MV-4-11 (cell line): ENCODE results near the gene HADHA.

Experiments used
- DNase-seq: peaks from one replicate; lab custom pipeline; 2025; lab: John Stamatoyannopoulos, UW

Gene HADHA

DNA sequence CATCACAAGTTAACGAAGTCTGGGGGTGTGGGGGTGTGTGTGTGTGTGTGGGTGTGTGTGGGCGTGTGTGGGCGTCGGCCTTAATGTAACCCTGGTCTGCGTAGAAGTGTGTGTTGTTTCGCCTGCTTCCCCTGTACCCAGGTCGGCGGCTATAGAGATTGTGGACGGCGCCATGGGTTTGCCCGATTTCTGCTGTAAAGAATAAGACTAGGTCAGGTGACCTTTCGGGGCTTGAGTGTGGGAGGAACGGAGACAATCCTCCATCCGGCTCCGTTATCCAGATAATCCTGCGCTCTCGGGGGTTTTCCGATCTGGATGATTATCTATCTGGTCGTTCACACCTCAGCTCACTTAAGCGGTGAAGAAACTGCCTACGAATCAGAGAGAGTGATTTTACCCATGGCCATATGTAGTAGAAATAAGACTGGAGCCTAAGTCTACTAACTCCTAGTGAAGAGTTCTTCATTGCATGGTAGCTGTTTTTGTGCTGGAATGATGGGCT, 850 bp upstream of the HADHA start:
- peak; percentile 23 for DNase-seq

DNA sequence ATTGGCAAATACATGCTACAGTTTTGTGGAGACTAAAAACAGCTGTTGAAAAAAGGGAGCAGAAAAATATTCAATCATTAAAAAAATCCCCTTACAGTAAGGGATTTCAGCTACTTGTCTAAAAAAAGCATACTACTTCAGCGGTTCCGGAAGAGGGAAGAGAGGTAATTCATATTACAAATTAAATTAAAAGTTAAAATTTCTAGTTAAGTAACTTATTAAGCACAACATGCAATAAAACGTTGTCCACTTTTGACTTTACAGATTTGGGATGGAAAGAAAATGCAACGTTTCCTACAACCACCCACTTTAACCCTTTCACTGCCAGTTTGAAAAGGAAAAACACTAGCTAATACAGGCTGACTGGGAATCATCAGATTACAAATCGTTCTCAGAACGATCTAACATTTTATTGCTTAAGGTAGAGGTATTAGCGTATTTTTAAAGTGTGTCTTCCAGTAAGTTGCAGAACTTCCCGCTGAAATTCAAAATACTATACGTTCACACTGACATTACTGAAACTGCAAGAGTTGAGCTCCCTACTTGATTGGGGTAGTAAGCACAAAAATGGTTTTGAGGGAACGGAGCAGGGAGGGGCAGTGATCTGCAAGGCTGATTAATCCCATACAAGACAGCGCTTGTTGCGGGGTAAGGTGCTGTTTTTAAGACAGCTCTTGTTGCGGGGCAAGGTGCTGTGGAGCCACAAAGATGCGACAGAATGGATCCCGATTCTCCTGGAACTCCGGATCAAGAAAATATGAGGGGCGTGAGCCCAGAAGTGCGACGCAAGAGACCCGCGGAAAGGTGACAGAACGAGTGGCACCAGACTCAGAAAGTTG, 743 bp downstream of the HADHA start:
- DNase-seq, result peak; percentile 26

DNA sequence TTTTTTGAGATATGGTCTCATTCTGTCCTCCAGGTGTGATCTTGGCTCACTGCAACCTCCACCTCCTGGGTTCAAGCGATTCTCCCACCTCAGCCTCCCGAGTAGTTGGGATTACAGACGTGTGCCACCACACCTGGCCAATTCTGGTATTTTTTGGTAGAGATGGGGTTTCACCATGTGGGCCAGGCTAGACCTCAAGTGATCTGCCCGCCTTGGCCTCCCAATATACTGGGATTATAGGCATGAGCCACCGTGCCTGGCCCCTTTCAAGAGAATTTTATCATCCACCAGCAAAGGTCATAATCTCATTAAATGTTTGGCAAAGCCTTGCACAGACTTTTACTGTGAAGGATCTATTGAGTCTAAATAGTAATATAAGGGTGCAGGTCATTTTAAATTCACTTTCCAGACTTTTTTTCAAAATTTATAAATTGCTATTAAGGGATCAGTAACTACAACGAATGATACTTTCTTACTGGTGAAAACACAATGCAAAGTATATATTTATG, 2.5 kb downstream of the HADHA start:
- no peak for DNase-seq

DNA sequence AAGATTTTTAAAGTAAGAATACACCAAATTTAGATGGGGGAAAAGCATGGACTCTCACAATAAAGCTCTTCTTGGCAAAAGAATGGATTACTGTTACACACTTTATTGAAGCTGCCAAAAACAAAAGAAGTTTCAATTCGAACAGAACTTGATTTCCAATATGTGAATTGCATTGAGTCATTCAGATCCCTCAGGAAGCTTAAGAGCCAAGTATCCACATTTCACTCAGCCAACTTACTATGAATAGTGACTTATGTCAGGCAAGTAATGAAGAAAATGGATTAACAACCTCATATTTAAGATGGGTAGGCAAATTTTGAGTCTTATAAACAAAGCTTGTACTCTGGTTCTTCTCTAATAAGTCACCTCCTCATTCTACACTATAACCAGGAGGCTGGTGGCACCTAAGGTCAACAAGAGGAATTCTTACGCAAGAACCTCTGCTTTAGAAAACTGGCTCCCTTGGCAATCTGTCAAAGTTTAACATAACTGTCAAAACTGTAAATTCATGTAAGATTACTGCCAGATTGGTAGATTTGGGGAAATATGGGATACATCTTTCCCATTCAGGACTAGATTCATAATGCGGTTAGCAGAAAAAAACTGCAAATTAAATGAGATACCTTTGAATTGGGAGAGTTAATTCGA, 6.0 kb downstream of the HADHA start:
- DNase-seq, result peak; percentile 40

DNA sequence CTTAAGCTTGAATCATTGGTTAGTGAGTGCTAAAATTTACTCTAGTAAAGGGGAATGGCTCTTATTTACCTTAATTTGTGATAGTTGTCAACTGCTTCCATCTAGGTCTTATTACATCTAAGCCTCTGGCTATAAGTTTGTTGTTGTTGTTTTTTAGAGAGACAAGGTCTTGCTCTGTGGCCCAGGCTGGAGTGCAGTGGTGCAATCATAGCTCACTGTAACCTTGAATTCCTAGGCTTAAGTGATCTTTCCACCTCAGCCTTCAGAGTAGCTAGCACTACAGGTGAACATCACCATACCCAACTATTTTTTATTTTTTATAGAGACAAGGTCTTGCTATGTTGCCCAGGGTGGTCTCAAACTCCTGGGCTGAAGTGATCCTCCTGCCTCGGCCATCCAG, 6.6 kb downstream of the HADHA start:
- DNase-seq, result no peak

DNA sequence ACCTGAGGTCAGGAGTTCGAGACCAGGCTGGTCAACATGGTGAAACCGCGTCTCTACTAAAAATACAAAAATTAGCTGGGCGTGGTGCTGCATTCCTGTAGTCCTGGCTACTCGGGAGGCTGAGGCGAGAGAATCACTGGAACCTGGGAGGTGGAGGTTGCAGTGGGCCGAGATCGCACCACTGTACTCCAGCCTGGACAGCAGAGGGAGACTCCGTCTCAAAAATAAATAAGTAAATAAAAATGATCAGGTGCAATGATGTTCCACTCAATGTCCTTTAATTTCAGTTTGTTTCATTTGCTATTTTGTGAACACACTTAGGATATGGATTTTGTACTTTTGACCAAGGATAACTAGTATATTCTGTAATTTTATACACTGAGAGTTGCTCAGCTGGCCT, 9.3 kb downstream of the HADHA start:
- no peak for DNase-seq

DNA sequence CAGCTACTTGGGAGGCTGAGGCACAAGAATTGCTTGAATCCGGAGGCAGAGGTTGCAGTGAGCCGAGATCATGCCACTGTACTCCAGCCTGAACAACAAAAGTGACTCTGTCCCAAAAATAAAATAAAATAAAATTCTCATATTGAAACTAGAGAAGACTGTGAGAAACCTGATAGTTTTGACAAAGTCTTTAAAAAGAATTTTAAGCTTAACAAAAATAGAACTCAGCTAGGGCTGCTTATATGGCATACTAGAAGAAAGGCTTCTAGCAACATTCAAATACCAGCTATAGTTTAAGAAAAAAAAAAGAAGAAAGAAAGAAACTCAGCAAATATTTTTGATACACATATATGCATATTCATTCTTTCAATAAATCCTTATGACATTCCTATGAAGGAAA, 13.6 kb downstream of the HADHA start:
- DNase-seq, result no peak

DNA sequence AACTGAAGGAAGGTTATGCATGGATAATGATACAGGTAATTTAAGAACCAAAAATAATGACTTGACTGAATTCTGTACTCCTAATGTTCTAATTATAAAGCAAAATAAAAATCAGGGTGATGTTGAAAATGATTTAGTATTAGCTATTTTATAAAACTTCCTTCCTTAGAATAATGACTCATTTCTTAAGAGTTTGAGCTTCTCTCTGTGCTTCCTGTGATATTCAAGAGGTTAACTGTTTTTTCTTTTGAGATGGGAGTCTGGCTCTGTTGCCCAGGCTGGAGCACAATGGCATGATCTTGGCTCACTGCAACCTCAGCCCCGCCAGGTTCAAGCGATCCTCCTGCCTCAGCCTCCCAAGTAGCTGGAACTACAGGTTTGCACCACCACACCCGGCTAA, 14.8 kb downstream of the HADHA start:
- DNase-seq, result no peak

DNA sequence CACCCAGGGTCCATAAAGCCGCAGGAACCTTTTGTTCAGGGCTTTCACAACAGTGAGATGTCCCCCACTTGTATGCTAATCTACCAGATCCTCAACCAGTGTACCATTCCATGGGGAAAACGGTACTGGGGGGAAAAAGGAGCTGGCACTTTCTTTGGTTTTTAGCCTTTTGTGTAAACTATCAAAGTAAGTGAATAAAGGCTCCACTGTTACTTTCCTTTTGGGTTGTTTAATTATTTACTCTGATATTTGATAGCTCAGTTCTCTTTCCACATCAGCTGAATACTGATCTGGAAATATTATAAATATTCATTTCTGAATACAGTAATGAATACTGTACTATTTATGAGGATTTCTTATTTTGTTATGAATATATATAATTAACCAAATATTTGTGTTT, 20.3 kb downstream of the HADHA start:
- no peak for DNase-seq

DNA sequence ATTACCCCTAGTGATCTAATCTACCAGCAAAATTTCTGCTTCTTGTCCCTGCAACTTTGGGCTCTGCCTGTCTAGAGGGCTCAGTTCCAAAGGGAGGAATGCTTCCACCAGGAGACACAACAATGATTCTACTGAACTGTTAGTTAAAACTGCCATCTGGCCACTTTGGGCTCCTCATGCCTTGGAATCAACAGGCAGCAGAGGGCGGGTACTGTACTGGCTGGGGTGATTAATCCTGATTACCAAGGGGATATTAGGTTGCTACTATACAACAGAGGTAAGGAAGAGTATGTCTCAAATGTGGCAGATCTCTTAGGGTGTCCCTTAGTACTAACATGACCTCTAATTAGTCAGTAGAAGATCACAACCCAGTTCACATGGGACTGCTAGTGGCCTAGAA, 21.4 kb downstream of the HADHA start:
- no peak for DNase-seq

DNA sequence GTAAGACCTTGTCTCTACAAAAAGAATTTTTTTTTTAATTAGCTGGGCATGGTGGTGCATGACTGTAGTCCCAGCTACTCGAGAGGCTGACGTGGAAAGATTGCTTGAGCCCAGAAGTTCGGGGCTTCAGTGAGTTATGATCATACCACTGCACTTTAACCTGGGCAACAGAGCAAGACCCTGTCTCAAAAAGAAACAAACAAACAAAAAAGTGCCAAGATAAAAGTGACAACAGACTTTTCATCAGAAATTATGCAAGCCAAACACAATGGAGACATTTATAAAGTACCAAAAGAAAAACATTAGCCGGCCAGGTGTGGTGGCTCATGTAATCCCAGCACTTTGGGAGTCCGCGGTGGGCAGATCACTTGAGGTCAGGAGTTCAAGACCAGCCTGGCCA, 26.7 kb downstream of the HADHA start:
- DNase-seq, result no peak

DNA sequence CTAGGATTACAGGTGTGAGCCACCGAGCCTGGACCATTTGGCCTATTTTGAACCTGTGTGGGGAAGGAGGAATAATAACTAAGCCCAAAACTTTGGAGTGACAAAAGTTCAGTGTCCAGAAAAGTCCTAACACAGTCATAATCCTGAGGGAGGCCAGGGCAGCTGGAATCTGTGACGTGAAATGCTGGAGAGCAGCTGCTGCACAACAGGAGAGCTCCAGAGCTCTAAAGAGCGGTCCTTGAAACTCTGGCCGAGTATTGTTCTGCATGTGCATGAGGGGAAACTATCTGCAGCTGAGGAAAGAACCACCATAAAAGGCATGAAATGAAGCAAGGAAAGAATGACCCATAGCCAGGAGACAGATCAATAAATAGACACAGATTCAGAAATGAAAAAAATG, 27.8 kb downstream of the HADHA start:
- DNase-seq, result no peak

DNA sequence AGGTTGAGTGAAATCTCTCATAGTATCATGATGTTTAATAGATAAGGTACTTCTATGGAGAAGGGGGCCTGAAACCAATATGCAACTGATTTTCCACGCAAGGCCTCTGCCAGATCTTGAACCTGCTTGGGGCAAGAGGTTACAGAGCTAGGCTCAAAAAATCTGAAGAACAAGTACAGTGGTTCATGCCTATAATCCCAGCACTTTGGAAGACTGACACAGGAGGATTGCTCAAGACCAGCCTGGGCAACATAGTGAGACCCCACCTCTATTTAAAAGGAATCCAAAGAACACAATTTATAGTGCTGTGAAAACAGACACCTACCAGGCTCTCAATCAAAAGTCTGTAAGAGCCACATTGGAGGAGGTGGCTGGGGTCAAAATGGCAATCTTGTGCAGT, 28.6 kb downstream of the HADHA start:
- no peak for DNase-seq

DNA sequence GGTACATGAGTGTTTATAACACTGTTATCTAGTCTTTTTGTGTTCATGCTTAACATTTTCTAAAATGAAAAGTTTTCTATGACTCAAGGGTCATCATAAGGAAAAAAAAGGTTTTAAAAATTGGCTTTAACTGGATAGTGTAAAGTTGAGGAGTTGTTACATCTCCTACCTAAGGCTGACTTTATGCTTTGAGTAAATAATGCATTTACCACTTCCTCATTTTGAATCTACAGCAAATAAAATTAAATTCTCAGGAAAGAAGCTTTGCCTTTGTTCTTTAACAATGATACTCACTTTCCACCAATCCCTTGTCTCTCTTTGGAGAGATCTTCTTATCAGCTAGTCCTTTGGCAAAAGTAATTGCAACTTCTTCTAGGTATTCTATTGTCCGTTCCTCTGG, 29.7 kb downstream of the HADHA start:
- DNase-seq, result no peak

DNA sequence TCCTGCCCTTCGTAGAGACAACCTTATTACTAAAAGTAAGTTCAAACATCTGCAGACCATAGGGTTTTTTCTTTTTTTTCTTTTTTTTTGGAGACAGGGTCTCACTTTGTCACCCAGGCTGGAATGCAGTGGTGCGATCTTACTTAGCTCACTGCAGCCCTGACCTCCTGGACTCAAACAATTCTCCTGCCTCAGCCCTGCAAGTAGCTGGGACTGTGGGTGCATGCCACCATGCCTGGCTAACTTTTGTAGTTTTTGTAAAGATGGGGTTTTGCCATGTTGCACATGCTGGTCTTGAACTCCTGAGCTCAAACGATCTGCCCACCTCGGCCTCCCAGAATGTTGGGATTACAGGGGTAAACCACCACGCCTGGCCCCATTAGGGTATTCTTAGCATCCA, 32.4 kb downstream of the HADHA start:
- no peak for DNase-seq

DNA sequence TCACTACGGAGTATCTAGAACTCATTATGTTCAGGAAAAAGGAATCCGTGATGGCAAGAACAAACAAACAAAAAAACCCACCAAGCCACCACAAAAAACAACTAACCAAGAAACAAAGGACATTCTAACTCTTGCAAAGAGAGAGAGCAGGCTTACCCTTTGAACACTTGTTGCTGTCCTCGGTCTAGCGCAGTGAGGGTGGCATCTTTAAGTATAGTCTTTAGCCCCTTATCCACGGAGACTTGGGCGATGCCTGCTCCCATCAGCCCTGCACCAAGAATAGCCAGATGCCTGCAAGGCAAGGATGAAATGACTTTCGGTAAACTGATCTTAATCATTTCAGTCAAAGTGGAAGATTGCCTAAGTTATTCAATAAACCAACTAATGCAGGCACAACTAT, 40.5 kb downstream of the HADHA start:
- DNase-seq, result no peak

DNA sequence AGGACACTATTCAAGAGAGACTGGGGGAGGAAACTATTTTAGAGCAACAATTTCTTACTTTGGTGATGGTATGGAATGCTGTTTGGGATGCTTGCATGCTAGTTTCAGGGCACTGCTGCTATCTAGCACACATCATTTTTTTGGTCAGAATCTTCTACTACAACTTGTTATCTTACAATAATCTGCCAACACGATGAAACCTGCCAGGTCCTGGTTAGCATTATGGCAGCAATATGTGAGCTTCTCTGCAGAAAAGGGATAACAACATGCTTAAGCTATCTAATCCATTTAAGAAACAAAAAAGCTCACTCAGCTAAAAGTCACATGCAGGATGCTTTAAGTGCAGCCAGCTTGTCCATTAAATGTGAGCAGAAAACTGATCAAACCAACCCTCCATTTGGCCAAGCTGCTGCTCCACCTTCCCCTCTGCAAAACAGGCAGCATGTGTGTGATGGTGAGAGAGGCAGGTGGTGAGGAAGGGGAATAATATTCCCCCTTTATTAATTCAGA, 41.4 kb downstream of the HADHA start:
- no peak for DNase-seq

DNA sequence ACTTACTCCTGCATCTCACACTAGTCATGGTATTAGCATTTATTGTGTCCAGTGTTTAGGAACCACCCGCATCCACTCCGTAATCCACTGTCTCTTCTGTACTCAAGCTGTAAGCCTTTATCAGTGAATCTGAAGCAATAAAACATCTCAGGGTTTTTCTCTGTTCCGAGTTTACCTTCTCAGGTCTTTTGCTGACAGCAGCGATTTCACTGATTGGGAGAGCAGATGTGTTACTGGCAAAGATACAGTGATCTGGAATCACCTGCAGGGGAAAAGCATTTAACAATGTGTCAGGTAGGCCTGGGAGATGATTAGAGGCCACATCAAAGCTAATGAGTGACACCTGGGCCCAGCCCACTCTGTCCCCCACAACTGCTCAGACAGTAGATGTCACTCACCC, 46.9 kb downstream of the HADHA start:
- DNase-seq, result no peak

DNA sequence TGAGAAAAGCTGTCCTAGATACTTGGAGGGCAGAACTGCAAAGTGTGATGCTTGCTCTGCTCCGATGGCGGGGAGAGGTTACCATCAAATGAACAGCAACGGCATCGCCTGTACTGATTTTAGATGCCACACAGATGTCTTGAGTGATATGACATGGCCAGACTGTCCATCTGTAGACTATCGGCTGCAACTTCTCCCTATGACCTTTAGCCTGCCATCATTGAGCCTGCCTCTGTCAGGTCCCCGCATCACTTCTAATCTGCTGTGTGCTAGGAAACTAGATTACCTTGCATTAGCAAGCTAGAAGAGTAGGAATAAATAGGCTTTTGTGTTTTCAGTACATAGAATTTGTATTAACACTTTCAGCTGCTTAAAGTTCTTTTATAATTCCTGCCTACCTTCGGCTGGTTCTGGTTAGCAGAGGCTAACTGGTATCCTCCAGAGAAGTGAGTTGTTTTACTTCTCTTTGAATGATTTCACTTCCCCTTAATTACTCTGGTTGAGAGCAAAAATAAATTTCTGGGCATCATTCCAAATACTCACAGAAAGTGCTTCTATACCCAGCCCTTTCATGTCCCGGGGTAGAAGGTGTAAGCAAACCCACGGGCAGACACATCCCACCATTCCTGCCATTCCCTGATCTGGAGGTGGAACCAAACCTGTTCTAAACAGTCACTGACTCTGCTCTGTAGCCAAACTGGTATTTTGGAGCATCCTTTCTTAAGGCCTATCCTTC, 47.6 kb downstream of the HADHA start:
- DNase-seq, result peak; percentile 94

DNA sequence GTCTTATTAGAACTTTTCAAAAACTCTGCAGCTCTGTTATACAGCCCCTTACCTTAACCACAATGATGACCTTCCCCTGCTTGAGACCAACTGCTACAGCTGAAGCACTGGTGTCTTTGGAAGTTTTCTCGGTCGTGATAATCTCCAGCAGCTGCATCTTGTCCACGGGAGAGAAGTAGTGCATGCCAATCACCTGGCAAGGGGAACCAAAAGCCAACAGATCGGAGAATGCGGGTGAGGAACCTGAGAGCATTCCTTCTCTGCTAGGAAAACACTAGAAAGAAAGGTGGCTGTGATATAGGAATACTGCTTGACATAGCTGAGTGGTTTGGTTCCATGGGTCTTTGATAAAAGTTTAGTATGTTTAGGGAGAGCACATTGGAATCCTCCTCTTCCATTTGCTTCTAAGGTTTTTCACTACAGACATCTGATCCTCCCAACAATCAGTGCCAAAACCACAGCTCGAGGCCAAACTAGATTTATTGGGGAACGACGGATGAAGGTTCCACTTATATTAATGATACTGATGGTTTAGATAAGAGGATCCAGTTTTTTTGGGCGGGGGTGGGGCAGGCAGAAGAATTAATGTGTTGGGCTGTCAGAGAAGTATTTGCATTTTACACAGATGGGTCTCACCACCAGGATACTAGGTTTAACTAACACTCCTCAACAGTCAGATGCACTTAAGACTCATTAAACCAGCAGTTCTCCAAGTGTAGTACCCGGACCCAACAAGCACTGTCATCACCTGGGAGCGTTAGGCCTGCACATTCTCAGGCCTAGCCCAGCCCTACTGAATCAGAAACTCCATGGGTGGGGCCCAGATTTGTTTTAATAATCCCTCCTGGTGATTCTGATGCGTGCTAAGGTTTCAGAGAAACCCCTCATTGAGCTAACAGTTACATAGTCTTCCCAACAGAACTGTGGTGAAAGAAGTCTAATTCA, 49.1 kb downstream of the HADHA start:
- DNase-seq, result no peak

DNA sequence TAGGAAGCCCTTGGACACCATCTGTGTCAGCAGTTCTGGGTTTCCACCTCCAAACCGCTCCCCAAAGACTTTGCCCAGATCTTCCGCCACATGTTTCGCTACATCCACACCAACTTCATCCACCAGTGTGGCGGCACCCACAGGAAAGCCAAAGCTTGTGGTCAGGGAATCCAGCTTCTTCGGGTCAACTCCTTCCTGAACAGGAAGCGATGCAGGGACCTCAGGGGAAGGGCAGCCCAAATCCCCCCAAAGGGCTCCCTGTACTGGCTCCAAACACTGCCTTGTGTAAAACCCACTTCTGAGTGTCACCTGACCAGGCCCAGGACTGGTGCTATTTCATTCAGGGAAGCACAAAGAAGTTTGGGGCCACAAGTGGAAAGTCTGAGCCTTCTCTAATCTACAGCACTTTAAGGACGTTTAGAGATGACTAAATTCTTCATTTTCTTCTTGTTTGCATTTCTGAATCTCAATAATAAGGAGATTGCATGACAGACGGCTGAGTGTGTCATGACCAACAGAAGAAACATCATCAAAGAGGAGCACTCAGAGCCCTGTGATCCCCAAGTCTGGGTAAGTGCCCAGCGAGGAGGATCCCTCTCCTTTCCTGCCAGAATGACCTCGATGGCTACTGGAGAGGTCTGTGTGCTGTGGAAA, 50.7 kb downstream of the HADHA start:
- no peak for DNase-seq
